GM18502 (cell line): ENCODE data around the gene GPX5.
"Not testable (repeated sequence)": the region's sequence is repeated elsewhere in the genome, so short reads cannot be mapped to it uniquely, and the experiment has no call there.

Experiments
- ATAC-seq: cut with Tn5 transposase; IDR thresholded peaks from one replicate; pipeline ENCODE4 v1.9.1; 2021; ENCODE audit warnings: mild to moderate bottlenecking; ENCODE audit not compliant: unreplicated experiment, poor library complexity

GPX5 gene

GRCh38 chr6:28511628-28512300 lies 13.9 kb upstream of the GPX5 start:
- no peak for ATAC-seq

DNA sequence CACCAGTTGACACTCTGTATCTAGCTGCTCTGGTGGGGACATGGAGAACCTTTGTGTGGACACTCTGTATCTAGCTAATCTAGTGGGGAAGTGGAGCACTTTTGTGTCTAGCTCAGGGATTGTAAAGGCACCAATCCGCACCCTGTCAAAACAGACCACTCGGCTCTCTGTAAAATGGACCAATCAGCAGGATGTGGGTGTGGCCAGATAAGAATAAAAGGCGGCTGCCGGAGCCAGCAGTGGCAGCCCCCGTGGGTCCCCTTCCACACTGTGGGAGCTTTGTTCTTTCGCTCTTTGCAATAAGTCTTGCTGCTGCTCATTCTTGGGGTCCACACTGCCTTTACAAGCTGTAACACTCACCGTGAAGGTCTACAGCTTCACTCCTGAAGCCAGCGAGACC lies 13.3 kb upstream of the GPX5 start:
- ATAC-seq: not testable (repeated sequence)

GRCh38 chr6:28515676-28516075 lies 10.0 kb upstream of the GPX5 start, which contains the start of gene GPX6:
GPX6 (minus strand) TSS chr6:28515793; CDS start chr6:28515743, 50 bp downstream.
- no peak for ATAC-seq

DNA sequence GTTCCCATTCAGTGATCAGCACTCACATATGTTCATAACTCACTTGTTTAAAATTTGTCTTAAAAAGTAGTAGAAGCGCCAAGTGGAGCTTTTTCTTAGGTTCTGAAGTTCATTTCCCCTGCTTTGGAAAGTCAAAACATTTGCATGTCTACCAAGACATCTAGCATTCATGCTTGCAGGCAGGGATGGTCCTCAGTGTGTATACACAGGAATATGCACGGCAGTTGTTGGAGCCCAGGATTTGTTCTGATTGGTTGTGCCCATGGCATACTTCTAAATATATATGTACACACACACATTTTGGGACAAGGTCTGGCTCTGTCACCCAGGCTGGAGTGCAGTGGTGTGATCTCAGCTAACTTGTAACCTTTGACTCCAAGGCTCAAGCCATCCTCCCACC lies 7.7 kb upstream of the GPX5 start:
- ATAC-seq: no peak

DNA sequence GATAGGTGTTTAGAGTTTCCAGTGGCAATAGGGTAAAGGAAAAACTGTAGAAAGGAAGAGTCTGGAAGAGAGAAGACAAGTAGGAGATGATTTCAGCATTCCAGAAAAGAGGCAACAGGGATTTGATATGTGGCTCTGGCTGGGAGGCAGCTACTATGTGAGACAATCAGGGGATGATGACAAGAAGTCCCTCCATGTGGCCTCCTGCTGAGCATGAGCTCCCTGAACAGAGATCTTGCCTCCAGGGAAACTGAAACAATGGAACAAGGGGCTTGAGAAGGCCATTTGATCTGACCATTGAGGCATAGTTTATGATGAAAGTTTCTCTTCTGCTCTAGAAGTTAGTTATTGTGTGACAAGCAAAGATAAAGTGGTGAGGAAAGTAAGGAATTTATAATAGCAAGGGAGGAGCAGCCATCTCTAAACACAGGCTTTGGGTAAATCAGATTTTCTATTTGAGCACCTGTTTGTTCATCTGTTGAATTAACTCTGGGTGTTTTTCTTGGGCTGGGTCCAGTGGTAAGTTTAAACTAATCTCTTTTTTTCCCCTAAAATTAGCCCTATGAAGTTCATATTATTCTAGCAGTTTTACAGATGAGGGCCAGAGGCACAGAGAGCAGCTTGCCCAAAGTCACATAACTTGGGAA lies 3.0 kb upstream of the GPX5 start:
- no peak for ATAC-seq

DNA sequence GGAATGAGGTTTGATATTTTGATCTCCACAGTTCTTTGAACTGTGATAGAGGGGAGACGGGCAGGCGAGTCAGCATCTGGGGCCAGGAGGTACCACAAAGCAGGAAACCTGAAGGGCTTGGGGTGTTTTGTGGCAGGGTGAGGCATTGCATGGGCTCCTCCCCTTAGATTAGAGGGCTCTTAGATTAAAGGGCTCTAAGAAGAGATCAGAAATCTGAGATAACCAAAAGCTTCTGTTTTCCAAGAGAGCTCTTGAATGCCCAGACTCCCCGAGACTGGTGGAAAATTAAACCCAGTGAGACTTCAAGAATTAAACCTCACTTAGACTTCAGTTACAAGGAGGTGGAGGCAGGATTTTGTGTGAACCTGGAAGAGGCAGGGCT lies 2.4 kb upstream of the GPX5 start:
- ATAC-seq: no peak

DNA sequence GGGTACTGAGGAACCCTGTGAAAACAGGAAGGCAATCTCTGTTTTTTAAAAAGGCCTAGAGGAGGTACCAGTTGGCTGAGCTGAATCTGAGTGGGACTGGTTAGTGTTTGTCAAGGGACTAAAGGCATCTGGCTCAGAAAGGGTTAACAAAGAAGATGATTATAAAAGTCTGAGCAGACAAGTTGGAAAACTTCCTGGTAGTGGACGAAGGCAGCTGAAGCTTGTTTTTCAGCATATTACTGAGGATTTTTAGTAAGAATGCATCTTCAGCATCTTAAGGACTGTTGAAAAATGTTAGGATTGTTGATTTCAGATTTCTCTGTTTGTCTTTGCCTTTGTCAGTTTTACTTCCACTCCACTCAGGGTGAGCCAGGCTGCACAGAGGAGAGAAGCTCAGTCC lies 5.1 kb downstream of the GPX5 start:
- ATAC-seq: no peak

GRCh38 chr6:28531479-28532128 lies 5.9 kb downstream of the GPX5 start:
- no peak for ATAC-seq

DNA sequence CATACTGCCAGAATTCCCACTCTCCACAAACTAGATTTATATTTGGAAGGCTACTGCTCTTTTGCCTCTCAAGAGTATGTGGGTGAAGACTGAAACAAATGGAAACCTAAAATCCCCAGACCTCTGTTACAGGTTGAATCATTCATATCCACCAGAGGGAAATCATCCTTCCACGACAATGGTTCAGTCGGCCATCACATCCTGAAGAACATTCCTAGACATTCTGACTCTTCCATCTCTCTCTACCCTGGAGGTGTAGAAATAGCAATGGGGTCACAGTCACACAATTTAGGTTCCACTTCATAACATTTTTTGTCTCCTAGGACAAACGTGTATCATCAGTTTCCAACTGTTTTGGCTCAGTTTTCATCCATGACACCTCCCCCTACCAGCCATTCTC lies 8.6 kb downstream of the GPX5 start:
- ATAC-seq: no peak

- ATAC-seq: no peak
Observed at GRCh38 chr6:28534875-28535274, 9.2 kb downstream of the GPX5 start.

- ATAC-seq: no peak
Observed at GRCh38 chr6:28537065-28537464, 11.4 kb downstream of the GPX5 start.

DNA sequence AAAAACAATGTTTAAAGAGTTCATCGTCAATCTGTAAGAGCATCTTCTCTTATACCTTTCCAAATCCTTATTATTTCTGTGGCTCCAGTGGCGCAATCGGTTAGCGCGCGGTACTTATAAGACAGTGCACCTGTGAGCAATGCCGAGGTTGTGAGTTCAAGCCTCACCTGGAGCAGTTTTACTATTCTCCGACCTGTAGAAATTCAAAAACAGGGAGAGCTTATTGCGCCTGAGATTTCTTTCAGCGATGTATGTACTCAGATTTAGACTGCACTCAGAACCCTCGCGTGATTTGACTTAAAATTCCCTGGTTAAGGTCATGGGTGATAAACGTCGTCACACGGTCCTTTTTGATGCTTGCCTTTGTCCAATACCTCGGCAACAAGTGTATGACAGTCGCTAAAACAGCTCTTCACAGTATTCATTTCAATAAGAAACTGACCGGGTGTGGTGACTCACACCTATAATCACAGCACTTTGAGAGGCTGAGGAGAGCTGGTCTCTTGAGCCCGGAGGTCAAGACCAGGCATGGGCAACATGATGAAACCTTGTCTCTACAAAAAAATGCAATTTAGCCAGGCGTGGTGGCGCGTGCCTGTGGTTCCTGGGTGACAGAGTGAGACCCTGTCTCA lies 11.9 kb downstream of the GPX5 start:
- no peak for ATAC-seq

- no peak for ATAC-seq
Observed at GRCh38 chr6:28541996-28542395, 16.3 kb downstream of the GPX5 start.

- ATAC-seq: peak; percentile 79
Observed at GRCh38 chr6:28542440-28543296, 17.0 kb downstream of the GPX5 start.

DNA sequence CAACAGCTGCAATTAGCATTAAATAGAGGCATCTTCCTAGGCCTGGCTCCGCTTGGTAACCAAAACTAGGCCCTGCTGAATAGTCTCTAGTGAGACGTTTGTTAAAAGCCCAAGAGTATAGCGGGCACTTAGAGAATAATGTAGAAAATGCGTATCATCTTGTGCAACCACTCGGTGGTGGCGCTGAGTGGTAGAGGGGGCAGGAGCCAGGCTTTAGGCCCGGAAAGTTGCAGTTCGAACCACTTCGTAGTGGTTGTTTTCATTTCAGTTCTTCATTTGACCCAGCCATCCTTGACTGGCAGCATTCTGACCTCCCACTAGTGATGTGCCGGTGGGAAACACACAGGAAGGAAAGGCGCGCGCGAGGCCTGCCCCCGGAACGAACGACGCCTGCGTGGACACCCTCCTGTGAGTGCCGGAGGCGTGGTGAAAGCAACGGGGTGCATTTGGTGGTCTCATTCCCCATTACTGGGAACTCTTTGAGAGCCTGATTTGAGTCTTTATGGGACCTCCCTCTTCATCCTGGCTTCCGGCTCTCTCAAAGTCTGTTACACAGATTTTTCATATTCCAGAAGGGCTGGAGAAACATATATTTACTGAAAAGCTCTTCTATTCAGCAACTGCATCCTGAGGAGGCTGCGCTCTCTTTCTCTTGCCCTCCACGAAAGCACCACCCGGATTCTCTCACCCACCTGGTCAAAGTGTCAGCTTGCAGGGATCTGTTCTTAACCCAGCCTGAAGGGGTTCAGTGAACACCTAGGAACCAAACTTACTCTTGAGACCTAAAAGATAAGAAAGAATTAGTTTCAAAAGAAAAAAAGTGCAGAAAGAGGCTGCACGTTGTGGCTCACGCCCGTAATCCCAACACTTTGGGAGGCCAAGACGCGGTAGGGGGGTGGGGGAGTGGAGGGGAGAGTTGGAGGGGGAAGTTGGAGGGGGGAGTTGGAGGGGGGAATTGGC lies 18.2 kb downstream of the GPX5 start:
- no peak for ATAC-seq

GRCh38 chr6:28545955-28546354 lies 20.3 kb downstream of the GPX5 start:
- no peak for ATAC-seq

DNA sequence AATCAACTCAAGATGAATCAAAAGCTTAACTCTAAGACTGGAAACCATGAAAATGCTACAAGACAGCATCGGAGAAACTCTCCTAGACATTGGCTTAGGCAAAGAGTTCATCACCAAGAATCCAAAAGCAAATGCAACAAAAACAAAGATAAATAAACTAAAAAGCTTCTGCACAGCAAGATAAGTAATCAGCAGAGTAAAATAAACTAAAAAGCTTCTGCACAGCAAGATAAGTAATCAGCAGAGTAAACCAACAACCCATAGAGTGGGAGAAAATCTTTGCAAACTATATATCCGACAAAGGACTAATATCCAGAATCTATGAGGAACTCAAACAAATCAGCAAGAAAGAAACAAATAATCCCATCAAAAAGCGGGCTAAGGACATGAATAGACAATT lies 21.3 kb downstream of the GPX5 start:
- not testable (repeated sequence) for ATAC-seq

DNA sequence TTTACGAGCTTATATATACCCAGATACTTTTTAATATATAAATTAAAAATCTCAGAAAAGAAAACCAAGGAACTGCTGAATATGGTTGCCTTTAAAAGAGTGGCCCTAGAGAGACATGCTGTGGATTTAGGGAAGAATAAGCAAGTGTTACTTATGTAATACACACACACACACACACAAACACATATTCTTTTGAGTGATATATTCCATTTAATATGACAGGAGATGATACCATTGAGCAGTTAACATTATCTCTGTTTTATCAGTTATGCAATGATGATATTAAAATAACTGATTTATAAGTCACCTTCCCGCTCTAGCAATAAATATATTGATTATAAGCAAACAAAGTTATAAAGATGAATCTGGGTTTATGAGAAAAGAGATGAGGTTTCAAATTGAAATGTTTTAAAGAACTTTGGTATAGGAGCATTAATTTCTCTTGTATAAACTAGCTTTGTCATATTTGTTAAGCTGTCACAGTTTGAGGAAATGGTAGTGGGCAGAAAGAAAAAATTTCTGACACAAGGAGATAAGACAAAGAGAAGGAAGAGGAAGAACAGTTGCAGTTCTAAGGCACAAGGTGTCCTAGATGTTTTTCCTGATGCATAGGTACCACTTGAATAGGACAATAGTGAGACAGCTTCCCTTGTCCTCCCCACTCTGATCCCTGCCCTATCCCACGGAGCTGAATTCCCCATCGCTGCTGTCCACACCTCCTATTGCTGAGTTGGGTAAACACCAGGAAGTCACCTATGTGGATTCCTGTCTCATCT lies 26.4 kb downstream of the GPX5 start:
- ATAC-seq: no peak
